ENCODE measurements around the gene DHX16.

DHX16 gene

GRCh38 chr6:30691208-30691847 is 18.5 kb upstream of the DHX16 start:
- peaks cover 49% of the 10 kb centered on the region for H3K4me1 ChIP-seq (ENCODE audit: insufficient read depth, low read length, severe bottlenecking)

GRCh38 chr6:30690403-30691207 is 17.8 kb upstream of the DHX16 start, which contains the start of gene NRM:
Gene NRM (minus strand): TSS chr6:30690984. CDS start chr6:30690974, 10 bp downstream.
- Histone ChIP-seq H2AFZ (ENCODE audit: low read length) (no peak within 1 kb of the TSS), H3K79me2 (ENCODE audit: insufficient read depth, low read length) (peaks cover under 1% of the 10 kb centered on the region; the same call in 1 of the 2 replicates), H3K4me1 (ENCODE audit: insufficient read depth, low read length, severe bottlenecking) (peaks cover 56% of the 10 kb centered on the region), H3K4me2 (ENCODE audit: low read length) (peak within 1 kb of the TSS; percentile 75), H3K36me3 (ENCODE audit: insufficient read depth, low read length) (no peaks in the 10 kb centered on the region), H3K9me2 (ENCODE audit: low read depth, low read length) (no peaks in the 10 kb centered on the region), H3K4me3 (ENCODE audit: low read depth, low read length, poor library complexity, severe bottlenecking) (peak within 1 kb of the TSS; percentile 64), H3K27ac (ENCODE audit: low read depth, low read length, poor library complexity, severe bottlenecking) (peak within 1 kb of the TSS; percentile 95), H4K20me1 (ENCODE audit: insufficient read depth, low read length) (no peaks in the 10 kb centered on the region), H3K27me3 (ENCODE audit: insufficient read depth, low read length) (no peaks in the 10 kb centered on the region), H3K9me3 (ENCODE audit: low read length) (no peaks in the 10 kb centered on the region), H3K9ac (ENCODE audit: low read length) (peak within 1 kb of the TSS; percentile 62), H3F3A (ENCODE audit: insufficient read depth, low read length) (peaks cover 14% of the 10 kb centered on the region)
- TF ChIP-seq CTCF (IDR thresholded peaks at IDR 0.05; ENCODE audit: low read length) (no peak), EZH2 (IDR thresholded peaks at IDR 0.05; ENCODE audit: borderline replicate concordance, low read length) (no peak)

More at GRCh38 chr6:30691208-30691847, 18.5 kb upstream of the DHX16 start:
- Histone ChIP-seq H2AFZ (ENCODE audit: low read length) (no peak overlapping the region), H3K27ac (ENCODE audit: low read depth, low read length, poor library complexity, severe bottlenecking) (no peak overlapping the region), H3K79me2 (ENCODE audit: insufficient read depth, low read length) (no peaks in the 10 kb centered on the region), H3K9ac (ENCODE audit: low read length) (peak overlapping the region; percentile 62), H3K4me2 (ENCODE audit: low read length) (peak overlapping the region; percentile 75), H3K9me3 (ENCODE audit: low read length) (no peaks in the 10 kb centered on the region), H3F3A (ENCODE audit: insufficient read depth, low read length) (peaks cover 14% of the 10 kb centered on the region), H4K20me1 (ENCODE audit: insufficient read depth, low read length) (no peaks in the 10 kb centered on the region), H3K4me3 (ENCODE audit: low read depth, low read length, poor library complexity, severe bottlenecking) (peak overlapping the region; percentile 64), H3K27me3 (ENCODE audit: insufficient read depth, low read length) (no peaks in the 10 kb centered on the region), H3K9me2 (ENCODE audit: low read depth, low read length) (no peaks in the 10 kb centered on the region), H3K36me3 (ENCODE audit: insufficient read depth, low read length) (no peaks in the 10 kb centered on the region)
- TF ChIP-seq CTCF (IDR thresholded peaks at IDR 0.05; ENCODE audit: low read length) (no peak), EZH2 (IDR thresholded peaks at IDR 0.05; ENCODE audit: borderline replicate concordance, low read length) (no peak)

GRCh38 chr6:30689985-30690384 is 17.2 kb upstream of the DHX16 start:
- Histone ChIP-seq H4K20me1 (ENCODE audit: insufficient read depth, low read length) (no peaks in the 10 kb centered on the region), H2AFZ (ENCODE audit: low read length) (no peak overlapping the region), H3K9me3 (ENCODE audit: low read length) (no peaks in the 10 kb centered on the region), H3K79me2 (ENCODE audit: insufficient read depth, low read length) (peaks cover 6% of the 10 kb centered on the region), H3K27me3 (ENCODE audit: insufficient read depth, low read length) (no peaks in the 10 kb centered on the region), H3K27ac (ENCODE audit: low read depth, low read length, poor library complexity, severe bottlenecking) (peak overlapping the region; percentile 95), H3K4me2 (ENCODE audit: low read length) (peak overlapping the region; percentile 75), H3K4me1 (ENCODE audit: insufficient read depth, low read length, severe bottlenecking) (peaks cover 62% of the 10 kb centered on the region), H3K4me3 (ENCODE audit: low read depth, low read length, poor library complexity, severe bottlenecking) (peak overlapping the region; percentile 64), H3K36me3 (ENCODE audit: insufficient read depth, low read length) (no peaks in the 10 kb centered on the region), H3K9me2 (ENCODE audit: low read depth, low read length) (no peaks in the 10 kb centered on the region), H3K9ac (ENCODE audit: low read length) (peak overlapping the region; percentile 62), H3F3A (ENCODE audit: insufficient read depth, low read length) (peaks cover 14% of the 10 kb centered on the region)
- TF ChIP-seq CTCF (IDR thresholded peaks at IDR 0.05; ENCODE audit: low read length) (no peak), EZH2 (IDR thresholded peaks at IDR 0.05; ENCODE audit: borderline replicate concordance, low read length) (no peak)

Measured in OCI-LY1 (cell line).